Kidney (tissue), 14 donors: ENCODE data around the gene FRYL. TPM values are rescaled to one million over a fixed set of nuclear protein-coding genes. Genes with fewer than 3 reads are reported as not detected.

Experiments used
- DNase-seq, 5 donors: peaks; one replicate each; pipeline ENCODE4 v3.0.0-alpha.2; 2013 to 2020
- FAIRE-seq: peaks from 2 replicates; lab custom pipeline; 2012; peaks lifted over from hg19 to GRCh38; lab: Jason Lieb, UNC
- H3K27ac ChIP-seq, 2 donors: one replicate each; pipeline ENCODE4 v1.7.0; 2013; ENCODE audit warnings: low read depth in 2 of 2, low read length in 2 of 2, inconsistent platforms in 1 of 2
- H3K27me3 ChIP-seq: one replicate; pipeline ENCODE4 v1.7.1; 2013; ENCODE audit warnings: low read length, inconsistent platforms; ENCODE audit not compliant: control insufficient read depth, insufficient read depth
- H3K36me3 ChIP-seq, 3 donors: one replicate each; pipeline versions ENCODE4 v1.7.0 to v1.7.1; 2013; ENCODE audit warnings: low read length in 3 of 3, control low read depth in 1 of 3, inconsistent platforms in 1 of 3; ENCODE audit not compliant: insufficient read depth in 3 of 3, control insufficient read depth in 2 of 3
- H3K4me1 ChIP-seq, 3 donors: one replicate each; pipeline versions ENCODE4 v1.7.0 to v1.7.1; 2013; ENCODE audit warnings: low read length in 3 of 3, inconsistent platforms in 1 of 3, low read depth in 1 of 3; ENCODE audit not compliant: control insufficient read depth in 2 of 3, insufficient read depth in 2 of 3
- H3K4me3 ChIP-seq, 3 donors: one replicate each; pipeline versions ENCODE4 v1.7.0 to v1.8.1; 2013; ENCODE audit warnings: low read length in 3 of 3, control low read depth in 1 of 3, inconsistent platforms in 1 of 3
- H3K9ac ChIP-seq, 3 donors: one replicate each; pipeline versions ENCODE4 v1.7.0 to v1.7.1; 2013; ENCODE audit warnings: low read length in 3 of 3, control low read depth in 1 of 3, inconsistent platforms in 1 of 3
- H3K9me3 ChIP-seq, 3 donors: one replicate each; pipeline versions ENCODE4 v1.7.0 to v1.7.1; 2013; ENCODE audit warnings: low read length in 3 of 3, control low read depth in 1 of 3, inconsistent platforms in 1 of 3; ENCODE audit not compliant: control insufficient read depth in 2 of 3, insufficient read depth in 1 of 3
- intact Hi-C: fragments of 100-400 bp; cut with DNase I; formaldehyde crosslinking; loops from one replicate; pipeline ENCODE4 v1.11.1; 2022
- polyA plus RNA-seq: library from polyadenylated mRNA; stranded (reverse); fragments of 350-450 nt; fragmentation: Illumina TruSeq; extraction: RNeasy Lipid Tissue Mini Kit (QIAGEN cat#74804); gene quantifications from one replicate; pipeline ENCODE4 v1.2.3, GENCODE V29; 2014; ENCODE audit warnings: low read depth, low replicate concordance; ENCODE audit not compliant: insufficient read depth
- total RNA-seq: library from RNA; stranded (reverse); fragmentation: NEBNext Ultra II Directional; extraction: Animal tissue kit (Norgen Biotek cat#: 25700); gene quantifications from one replicate; pipeline ENCODE4 v1.2.1, GENCODE V29; 2021
- TF ChIP-seq, protein P1 (sequence below): IDR thresholded peaks from 3 replicates; pipeline ENCODE4 v1.5.1; 2012; ENCODE audit warnings: mild to moderate bottlenecking, moderate library complexity, borderline replicate concordance; ENCODE audit not compliant: insufficient read depth; ENCODE audit errors: extremely low read depth
- donor health status: control.
- donor health status: control.
- donor health status: control.
- donor health status: control.
- donor health status: control.
- donor health status: DM: yes; HTN: yes; CAD: no.
- donor health status: Normal renal cell carcinoma (clear cell type).

The FRYL gene
- total and polyA plus RNA-seq, 2 donors from 2014 or later = 11.6 to 78.9 TPM

- Histone ChIP-seq H3K27me3 (no peaks in the 10 kb centered on the region), H3K36me3 (no peaks in the 10 kb centered on the region), H3K4me3 (no peak overlapping the region), H3K27ac (no peak overlapping the region), H3K9ac (no peak overlapping the region), H3K4me1 (no peaks in the 10 kb centered on the region), H3K9me3 (no peaks in the 10 kb centered on the region)
- intact Hi-C loops = no loop called here
- FAIRE-seq = no peak
- DNase-seq = no peak
- TF ChIP-seq, protein P1, sequence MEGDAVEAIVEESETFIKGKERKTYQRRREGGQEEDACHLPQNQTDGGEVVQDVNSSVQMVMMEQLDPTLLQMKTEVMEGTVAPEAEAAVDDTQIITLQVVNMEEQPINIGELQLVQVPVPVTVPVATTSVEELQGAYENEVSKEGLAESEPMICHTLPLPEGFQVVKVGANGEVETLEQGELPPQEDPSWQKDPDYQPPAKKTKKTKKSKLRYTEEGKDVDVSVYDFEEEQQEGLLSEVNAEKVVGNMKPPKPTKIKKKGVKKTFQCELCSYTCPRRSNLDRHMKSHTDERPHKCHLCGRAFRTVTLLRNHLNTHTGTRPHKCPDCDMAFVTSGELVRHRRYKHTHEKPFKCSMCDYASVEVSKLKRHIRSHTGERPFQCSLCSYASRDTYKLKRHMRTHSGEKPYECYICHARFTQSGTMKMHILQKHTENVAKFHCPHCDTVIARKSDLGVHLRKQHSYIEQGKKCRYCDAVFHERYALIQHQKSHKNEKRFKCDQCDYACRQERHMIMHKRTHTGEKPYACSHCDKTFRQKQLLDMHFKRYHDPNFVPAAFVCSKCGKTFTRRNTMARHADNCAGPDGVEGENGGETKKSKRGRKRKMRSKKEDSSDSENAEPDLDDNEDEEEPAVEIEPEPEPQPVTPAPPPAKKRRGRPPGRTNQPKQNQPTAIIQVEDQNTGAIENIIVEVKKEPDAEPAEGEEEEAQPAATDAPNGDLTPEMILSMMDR = no peak
Observed at GRCh38 chr4:48449151-48449550, 330.9 kb downstream of the FRYL start.

Other genes starting within 250 kb of the FRYL start
- gene OCIAD1, start 50.8 kb upstream of the FRYL start, total RNA-seq = 142 TPM
- 218 TPM for gene OCIAD1, start 50.8 kb upstream of the FRYL start, polyA plus RNA-seq
- 76.3 TPM for gene OCIAD2, start 126.5 kb upstream of the FRYL start, total RNA-seq
- 277 TPM for gene OCIAD2, start 126.5 kb upstream of the FRYL start, polyA plus RNA-seq
- gene CWH43, start 206.0 kb upstream of the FRYL start, total RNA-seq = 2.4 TPM
- gene CWH43, start 206.0 kb upstream of the FRYL start, polyA plus RNA-seq = 15.8 TPM